Nephron (organoid): ENCODE measurements around the gene HLA-DOA.

ENCODE experiments used
- H3K27ac Mint-ChIP-seq, 3 experiments: 2 replicates each; pipeline ENCODE4 v1.8.0; 2020; ENCODE audit warnings: mixed read lengths in 3 of 3, mild to moderate bottlenecking in 2 of 3, moderate library complexity in 1 of 3
- H3K27me3 Mint-ChIP-seq: 2 replicates; pipeline ENCODE4 v1.8.0; 2021; ENCODE audit warnings: low read depth, mild to moderate bottlenecking, moderate library complexity, mixed read lengths
- H3K36me3 Mint-ChIP-seq: 2 replicates; pipeline ENCODE4 v1.8.0; 2020; ENCODE audit warnings: low read depth, mixed read lengths
- H3K4me1 Mint-ChIP-seq: 2 replicates; pipeline ENCODE4 v1.8.0; 2020; ENCODE audit warnings: mixed read lengths
- H3K4me3 Mint-ChIP-seq, 3 experiments: 2 replicates each; pipeline ENCODE4 v1.8.0; 2020; ENCODE audit warnings: mild to moderate bottlenecking in 3 of 3, mixed read lengths in 3 of 3, moderate library complexity in 2 of 3
- H3K9me3 Mint-ChIP-seq: 2 replicates; pipeline ENCODE4 v1.8.0; 2020; ENCODE audit warnings: mixed read lengths
- TF ChIP-seq, protein P1 (sequence below), 3 experiments: fragments of 200-600 bp; sonication (generic); IDR thresholded peaks; one replicate each; pipeline ENCODE4 v1.5.0; 2021; ENCODE audit warnings: antibody characterized with exemption in 3 of 3; ENCODE audit not compliant: unreplicated experiment in 3 of 3

HLA-DOA gene

DNA sequence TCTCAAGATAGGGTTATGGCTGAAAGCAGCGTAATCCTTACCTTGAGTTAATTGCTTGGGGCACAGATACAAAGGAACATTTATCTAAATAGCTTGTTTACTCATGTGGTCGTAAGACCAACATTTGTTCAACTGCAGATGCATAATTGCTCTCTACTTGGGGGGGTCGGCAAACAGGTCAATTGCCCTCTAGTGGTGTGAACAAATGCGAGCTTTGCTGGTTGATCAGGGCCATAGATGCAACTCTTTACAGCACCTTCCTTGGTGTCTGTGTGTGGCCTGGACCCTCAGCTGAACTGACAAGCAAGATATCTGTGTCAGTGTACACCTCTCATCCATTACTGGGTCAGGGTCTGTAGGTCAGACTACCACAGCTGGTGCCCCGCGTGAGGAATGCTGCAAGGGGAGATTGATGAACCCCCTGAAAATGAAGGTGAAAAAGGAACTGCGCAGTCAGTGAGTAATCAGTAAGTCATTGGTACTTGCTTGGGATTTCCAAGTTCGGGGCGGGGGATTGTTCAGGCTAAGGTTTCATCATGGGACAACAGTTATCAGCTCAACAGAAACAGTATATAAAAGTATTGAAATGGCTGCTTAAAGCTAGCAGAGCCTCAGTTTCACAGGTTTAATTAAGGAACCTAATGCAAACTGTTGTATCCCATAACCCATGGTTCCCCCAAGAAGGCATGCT is 40.1 kb upstream of the HLA-DOA start:
- Mint-ChIP-seq H3K9me3 (peaks cover 21% of the 10 kb centered on the region), H3K27ac (no peak overlapping the region), H3K27me3 (peaks cover 16% of the 10 kb centered on the region), H3K36me3 (no peaks in the 10 kb centered on the region), H3K4me3 (no peak overlapping the region), H3K4me1 (no peaks in the 10 kb centered on the region)
- TF ChIP-seq, protein P1, sequence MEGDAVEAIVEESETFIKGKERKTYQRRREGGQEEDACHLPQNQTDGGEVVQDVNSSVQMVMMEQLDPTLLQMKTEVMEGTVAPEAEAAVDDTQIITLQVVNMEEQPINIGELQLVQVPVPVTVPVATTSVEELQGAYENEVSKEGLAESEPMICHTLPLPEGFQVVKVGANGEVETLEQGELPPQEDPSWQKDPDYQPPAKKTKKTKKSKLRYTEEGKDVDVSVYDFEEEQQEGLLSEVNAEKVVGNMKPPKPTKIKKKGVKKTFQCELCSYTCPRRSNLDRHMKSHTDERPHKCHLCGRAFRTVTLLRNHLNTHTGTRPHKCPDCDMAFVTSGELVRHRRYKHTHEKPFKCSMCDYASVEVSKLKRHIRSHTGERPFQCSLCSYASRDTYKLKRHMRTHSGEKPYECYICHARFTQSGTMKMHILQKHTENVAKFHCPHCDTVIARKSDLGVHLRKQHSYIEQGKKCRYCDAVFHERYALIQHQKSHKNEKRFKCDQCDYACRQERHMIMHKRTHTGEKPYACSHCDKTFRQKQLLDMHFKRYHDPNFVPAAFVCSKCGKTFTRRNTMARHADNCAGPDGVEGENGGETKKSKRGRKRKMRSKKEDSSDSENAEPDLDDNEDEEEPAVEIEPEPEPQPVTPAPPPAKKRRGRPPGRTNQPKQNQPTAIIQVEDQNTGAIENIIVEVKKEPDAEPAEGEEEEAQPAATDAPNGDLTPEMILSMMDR (IDR thresholded peaks at IDR 0.05; ENCODE audit: unreplicated experiment in 3 of 3), result no peak

DNA sequence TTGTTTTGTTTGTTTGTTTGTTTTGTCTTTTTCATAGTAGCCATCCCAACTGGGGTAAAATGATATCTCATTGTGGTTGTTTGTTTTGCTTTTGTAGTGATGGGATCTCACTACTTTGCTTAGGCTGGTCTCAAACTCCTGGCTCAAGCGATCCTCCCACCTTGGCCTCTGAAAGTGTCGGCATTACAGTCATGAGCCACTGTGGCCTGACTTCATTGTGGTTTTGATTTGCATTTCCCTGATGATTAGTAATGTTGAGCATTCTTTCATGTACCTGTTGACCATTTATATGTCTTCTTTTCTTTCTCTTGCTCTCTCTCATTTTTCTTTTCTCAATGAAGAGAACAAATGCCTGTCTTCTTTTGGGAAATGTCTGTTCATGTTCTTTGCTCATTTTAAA is 30.8 kb upstream of the HLA-DOA start:
- H3K27me3 Mint-ChIP-seq, result peaks cover 34% of the 10 kb centered on the region
- H3K4me3 Mint-ChIP-seq, result no peak overlapping the region
- H3K9me3 Mint-ChIP-seq, result peaks cover 18% of the 10 kb centered on the region
- TF ChIP-seq, protein P1 (IDR thresholded peaks at IDR 0.05; ENCODE audit: unreplicated experiment in 3 of 3), result no peak
- no peaks in the 10 kb centered on the region for H3K4me1 Mint-ChIP-seq
- H3K36me3 Mint-ChIP-seq, result no peaks in the 10 kb centered on the region
- H3K27ac Mint-ChIP-seq, result no peak overlapping the region

DNA sequence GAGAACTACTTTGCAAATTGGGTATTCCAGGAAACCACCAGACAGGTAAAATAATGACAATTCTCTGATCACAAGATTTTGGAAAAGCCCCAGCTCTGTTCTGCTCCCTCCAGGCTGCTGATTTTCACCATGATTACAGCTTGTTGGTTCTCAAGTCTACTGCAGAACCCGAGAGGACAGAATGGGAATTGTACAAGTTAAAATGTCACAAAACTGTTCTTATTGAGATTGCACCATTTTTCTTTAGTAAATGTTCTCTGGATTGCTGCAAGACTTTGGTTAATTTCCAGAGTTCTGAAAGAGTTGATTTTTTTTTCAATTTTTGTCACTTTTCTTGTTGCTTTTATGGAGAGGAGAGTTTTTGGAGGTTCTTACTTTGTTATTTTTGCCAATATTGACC is 27.1 kb upstream of the HLA-DOA start:
- Mint-ChIP-seq H3K9me3 (peaks cover 5% of the 10 kb centered on the region), H3K4me1 (no peaks in the 10 kb centered on the region), H3K27ac (no peak overlapping the region), H3K4me3 (no peak overlapping the region), H3K27me3 (peaks cover 45% of the 10 kb centered on the region), H3K36me3 (no peaks in the 10 kb centered on the region)
- TF ChIP-seq, protein P1 (IDR thresholded peaks at IDR 0.05; ENCODE audit: unreplicated experiment in 3 of 3), result no peak

DNA sequence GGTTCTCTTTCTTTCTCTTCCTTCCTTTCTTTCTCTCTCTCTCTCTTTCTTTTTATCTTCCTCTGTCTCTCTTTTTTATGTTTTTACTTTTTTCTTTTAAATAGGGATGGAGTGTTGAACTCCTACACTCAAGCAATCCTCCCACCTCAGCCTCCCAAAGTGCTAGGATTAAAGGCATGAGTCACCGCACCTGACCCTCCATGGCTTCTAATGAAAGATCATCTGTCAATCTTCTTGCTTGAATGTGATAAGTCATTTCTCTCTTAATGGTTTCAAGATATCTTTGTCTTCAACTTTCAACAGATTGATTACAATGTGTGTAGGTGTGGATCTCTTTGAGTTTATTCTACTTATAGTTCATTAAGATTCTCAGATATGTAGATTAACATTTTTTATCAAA is 25.2 kb upstream of the HLA-DOA start:
- no peaks in the 10 kb centered on the region for H3K36me3 Mint-ChIP-seq
- H3K9me3 Mint-ChIP-seq, result peaks cover 5% of the 10 kb centered on the region
- no peak overlapping the region for H3K27ac Mint-ChIP-seq
- peaks cover 49% of the 10 kb centered on the region for H3K27me3 Mint-ChIP-seq
- TF ChIP-seq, protein P1 (IDR thresholded peaks at IDR 0.05; ENCODE audit: unreplicated experiment in 3 of 3), result no peak
- no peak overlapping the region for H3K4me3 Mint-ChIP-seq
- no peaks in the 10 kb centered on the region for H3K4me1 Mint-ChIP-seq

DNA sequence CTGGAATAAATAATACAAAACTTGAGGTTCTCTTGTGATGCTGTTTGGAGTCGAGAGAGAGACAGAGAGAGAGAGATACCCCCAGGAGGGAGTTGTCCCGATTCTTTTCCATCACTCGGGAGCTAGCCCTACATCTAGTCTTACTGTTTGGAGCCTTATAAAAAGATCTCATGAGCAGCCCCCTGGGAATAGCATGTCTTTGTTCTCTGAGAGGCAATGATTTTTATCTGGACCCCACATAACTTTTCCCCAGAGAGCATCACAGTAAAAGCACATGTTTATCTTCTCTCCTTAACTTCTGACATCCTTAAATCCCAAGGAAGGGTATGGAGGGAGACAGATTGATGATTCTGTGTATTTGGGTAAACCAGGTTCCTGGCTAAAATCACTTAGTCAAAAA is 20.9 kb upstream of the HLA-DOA start:
- TF ChIP-seq, protein P1 (IDR thresholded peaks at IDR 0.05; ENCODE audit: unreplicated experiment in 3 of 3), result no peak
- Mint-ChIP-seq H3K27me3 (peaks cover 28% of the 10 kb centered on the region), H3K27ac (no peak overlapping the region), H3K4me3 (no peak overlapping the region), H3K9me3 (peaks cover 3% of the 10 kb centered on the region), H3K36me3 (no peaks in the 10 kb centered on the region), H3K4me1 (no peaks in the 10 kb centered on the region)
